Measurements from ENCODE around the gene PSMA4. TPM values are rescaled to one million over a fixed set of nuclear protein-coding genes. Genes with fewer than 3 reads are reported as not detected.
A peak's percentile ranks its signal among the peaks of the same experiment; 100 is the strongest.

PSMA4 gene
- total and polyA plus RNA-seq, 12 donors: 86.3 to 410 (median 157) TPM

DNA sequence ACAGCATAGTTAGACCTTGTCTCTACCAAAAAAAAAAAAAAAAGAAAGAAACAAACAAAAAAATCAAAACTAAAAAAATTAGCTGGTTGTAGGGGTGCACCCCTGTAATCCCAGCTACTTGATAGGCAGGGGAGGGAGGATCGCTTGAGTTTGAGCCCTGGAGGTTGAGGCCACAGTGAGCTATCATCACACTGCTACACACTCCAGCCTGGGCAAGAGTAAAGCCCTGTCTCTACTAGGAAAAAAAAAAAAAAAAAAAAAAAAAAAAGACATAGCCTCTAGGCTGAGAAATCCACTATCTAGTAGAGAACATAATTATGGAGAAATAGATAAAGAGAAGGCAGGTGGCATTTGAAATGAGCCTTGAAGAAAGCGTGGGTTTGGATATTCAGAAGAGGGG lies 22.8 kb downstream of the PSMA4 start:
- H3K4me1 ChIP-seq (replicated peaks in 1 of 2): peaks cover 7 to 16% of the 10 kb centered on the region in 2 donors
- intact Hi-C loops (cut with DNase I): no loop called here
- no peak overlapping the region for H3K4me3 ChIP-seq
- H3K27ac ChIP-seq: no peak overlapping the region
- TF ChIP-seq, protein P1, sequence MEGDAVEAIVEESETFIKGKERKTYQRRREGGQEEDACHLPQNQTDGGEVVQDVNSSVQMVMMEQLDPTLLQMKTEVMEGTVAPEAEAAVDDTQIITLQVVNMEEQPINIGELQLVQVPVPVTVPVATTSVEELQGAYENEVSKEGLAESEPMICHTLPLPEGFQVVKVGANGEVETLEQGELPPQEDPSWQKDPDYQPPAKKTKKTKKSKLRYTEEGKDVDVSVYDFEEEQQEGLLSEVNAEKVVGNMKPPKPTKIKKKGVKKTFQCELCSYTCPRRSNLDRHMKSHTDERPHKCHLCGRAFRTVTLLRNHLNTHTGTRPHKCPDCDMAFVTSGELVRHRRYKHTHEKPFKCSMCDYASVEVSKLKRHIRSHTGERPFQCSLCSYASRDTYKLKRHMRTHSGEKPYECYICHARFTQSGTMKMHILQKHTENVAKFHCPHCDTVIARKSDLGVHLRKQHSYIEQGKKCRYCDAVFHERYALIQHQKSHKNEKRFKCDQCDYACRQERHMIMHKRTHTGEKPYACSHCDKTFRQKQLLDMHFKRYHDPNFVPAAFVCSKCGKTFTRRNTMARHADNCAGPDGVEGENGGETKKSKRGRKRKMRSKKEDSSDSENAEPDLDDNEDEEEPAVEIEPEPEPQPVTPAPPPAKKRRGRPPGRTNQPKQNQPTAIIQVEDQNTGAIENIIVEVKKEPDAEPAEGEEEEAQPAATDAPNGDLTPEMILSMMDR (IDR thresholded peaks at IDR 0.05): no peak
- H3K9me3 ChIP-seq (replicated peaks in 1 of 3): no peaks in the 10 kb centered on the region
- H3K36me3 ChIP-seq (replicated peaks in 1 of 2): no peaks in the 10 kb centered on the region
- H3K27me3 ChIP-seq: no peaks in the 10 kb centered on the region
- 87 to 100% (median 94%) methylated on average over 2 of the region's 2 CpGs for WGBS, 4 donors
- DNase-seq: no peak

DNA sequence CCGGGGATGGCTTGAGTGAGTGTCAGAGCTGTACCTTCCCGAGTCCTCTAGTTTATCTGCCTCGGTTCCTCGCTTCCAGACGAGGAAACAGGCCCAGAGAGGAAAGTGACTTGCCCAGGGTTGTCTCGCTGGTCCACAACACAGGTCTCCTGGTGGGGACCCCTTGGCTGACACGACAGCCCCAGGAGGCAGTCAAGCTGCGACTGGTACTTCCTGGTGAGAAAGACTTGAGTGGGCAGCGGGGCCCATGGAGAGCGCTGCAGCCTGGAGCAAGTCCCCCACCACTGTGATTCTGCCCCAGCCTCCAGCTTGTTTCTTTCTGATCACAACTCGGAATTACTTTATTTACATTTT lies 24.5 kb downstream of the PSMA4 start:
- Histone ChIP-seq H3K27ac (no peak overlapping the region), H3K4me1 (replicated peaks in 1 of 2) (peaks cover 7 to 16% of the 10 kb centered on the region in 2 donors), H3K9me3 (replicated peaks in 1 of 3) (no peaks in the 10 kb centered on the region), H3K36me3 (replicated peaks in 1 of 2) (no peaks in the 10 kb centered on the region), H3K27me3 (peaks cover 2% of the 10 kb centered on the region), H3K4me3 (peak overlapping the region in 1 of 4 donors; percentile 78)
- intact Hi-C loops (cut with DNase I): no loop called here
- 54 to 77% (median 63%) methylated on average over 9 to 11 of the region's 11 CpGs for WGBS, 4 donors
- TF ChIP-seq, protein P1 (IDR thresholded peaks at IDR 0.05): no peak
- no peak for TF ChIP-seq POLR2A (IDR thresholded peaks at IDR 0.05)
- DNase-seq: no peak

DNA sequence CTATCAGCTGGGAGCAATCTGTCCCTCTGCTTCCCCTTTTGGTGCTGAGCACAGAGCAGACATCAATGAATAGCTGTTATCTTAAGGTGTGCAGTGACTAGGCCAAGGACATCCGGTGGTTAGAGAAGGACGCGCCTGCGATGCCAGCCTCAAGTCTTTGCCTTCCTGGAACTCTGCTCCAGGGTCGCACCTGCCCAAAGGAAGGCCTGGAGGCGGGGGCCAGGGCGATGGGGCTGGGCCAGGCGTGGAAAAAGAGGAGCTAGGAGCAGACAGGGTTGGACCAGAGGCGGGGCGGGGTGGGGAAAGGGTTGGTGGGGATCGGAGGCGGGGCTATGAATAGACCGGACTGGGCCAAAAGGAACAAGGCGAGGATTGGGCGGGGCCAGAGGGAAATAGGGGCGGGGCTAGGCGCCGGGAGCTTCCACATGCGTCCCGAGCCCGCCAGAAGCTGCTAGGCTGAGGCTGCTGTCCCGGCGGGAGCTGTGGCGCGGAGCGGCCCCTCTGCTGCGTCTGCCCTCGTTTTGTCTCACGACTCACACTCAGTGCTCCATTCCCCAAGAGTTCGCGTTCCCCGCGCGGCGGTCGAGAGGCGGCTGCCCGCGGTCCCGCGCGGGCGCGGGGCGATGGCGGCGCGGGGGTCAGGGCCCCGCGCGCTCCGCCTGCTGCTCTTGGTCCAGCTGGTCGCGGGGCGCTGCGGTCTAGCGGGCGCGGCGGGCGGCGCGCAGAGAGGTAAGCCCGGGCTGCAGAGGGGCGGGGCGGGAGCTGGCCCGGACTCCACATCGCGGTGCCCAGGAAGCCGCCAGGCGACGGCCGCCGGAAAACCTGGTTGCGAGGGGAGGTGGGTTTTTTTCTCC lies 25.1 kb downstream of the PSMA4 start, which contains the start of gene CHRNA5:
CHRNA5 (plus strand) TSS at position 424 of the 854 bp plus-strand sequence; CDS start at position 624, 200 bp downstream.
- TF ChIP-seq, protein P1 (IDR thresholded peaks at IDR 0.05): no peak
- no peak for TF ChIP-seq POLR2A (IDR thresholded peaks at IDR 0.05)
- peaks cover 5% of the 10 kb centered on the region for H3K27me3 ChIP-seq
- peaks cover 7 to 16% of the 10 kb centered on the region in 2 donors for H3K4me1 ChIP-seq (replicated peaks in 1 of 2)
- H3K9me3 ChIP-seq (replicated peaks in 1 of 3): no peaks in the 10 kb centered on the region
- 0 to 3% (median 1%) methylated on average over 21 to 75 of the region's 75 CpGs for WGBS, 4 donors
- H3K36me3 ChIP-seq (replicated peaks in 1 of 2): no peaks in the 10 kb centered on the region
- peak; percentile 83 to 95 (median 88) for DNase-seq
- H3K4me3 ChIP-seq: peak within 1 kb of the TSS in 3 of 4 donors; percentile 14 to 78 (median 20)
- intact Hi-C loops (cut with DNase I): no loop called here
- H3K27ac ChIP-seq: peak within 1 kb of the TSS in 2 of 5 donors; percentile 57 to 69

DNA sequence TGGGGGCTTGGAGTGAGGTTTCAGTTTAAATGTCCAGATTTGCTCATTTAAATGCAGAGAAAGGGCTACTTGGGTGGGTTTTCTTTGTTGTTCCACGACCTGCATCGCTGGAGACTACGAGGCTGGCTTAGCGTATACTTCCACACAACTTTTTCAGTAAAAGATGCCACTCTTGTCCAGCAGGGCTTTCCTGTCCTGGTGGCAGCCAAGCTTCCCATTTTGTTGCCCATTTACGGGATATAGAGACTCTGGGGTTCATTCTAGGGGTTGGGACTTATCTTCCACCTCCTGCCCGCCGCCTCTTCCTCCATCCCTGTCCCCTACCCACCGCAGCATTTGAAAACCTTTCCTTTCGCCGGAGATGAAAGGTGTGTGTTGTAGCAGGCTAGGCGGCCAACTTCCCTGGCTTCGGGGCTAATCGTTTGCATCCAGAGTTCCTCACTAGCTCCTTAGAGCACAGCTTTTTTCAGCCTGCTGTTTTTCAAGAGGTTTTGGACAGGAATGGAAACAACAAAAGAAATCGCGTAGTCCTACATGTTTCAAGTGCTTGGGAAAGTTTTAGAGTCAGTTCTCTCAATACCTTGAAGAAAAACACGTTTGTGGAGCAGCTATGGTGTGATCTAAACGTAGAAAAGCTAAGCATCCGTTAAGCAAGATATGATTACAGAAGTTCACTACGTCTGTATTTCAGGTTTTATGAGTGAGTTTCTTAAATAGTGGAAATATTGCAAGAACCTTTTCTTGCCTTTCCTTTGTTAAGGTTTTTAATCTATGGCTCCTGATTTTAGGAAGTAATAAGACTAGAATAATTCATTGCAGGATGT lies 25.9 kb downstream of the PSMA4 start:
- H3K4me1 ChIP-seq (replicated peaks in 1 of 2): peaks cover 7 to 16% of the 10 kb centered on the region in 2 donors
- intact Hi-C loops (cut with DNase I): no loop called here
- H3K27me3 ChIP-seq: peaks cover 12% of the 10 kb centered on the region
- no peaks in the 10 kb centered on the region for H3K9me3 ChIP-seq (replicated peaks in 1 of 3)
- TF ChIP-seq, protein P1 (IDR thresholded peaks at IDR 0.05): peak in 2 of 6 experiments; percentile 23 to 25
- TF ChIP-seq POLR2A (IDR thresholded peaks at IDR 0.05): no peak
- no peaks in the 10 kb centered on the region for H3K36me3 ChIP-seq (replicated peaks in 1 of 2)
- peak overlapping the region in 3 of 4 donors; percentile 14 to 78 (median 20) for H3K4me3 ChIP-seq
- 1 to 3% (median 2%) methylated on average over 19 of the region's 19 CpGs for WGBS, 4 donors
- no peak overlapping the region for H3K27ac ChIP-seq
- DNase-seq: no peak
